Fibroblast of lung (primary cell): ENCODE data around the gene CCM2.

Experiments
- EZH2 ChIP-seq: IDR thresholded peaks from 2 replicates; pipeline ENCODE4 v1.5.1; 2012; ENCODE audit warnings: low read length, control low read depth, mild to moderate bottlenecking; ENCODE audit errors: missing control alignments
- TF ChIP-seq, protein P1 (sequence below), 2 donors: IDR thresholded peaks in 1 of 2; conservative IDR thresholded peaks in 1 of 2; 1 replicate in 1 of 2; 2 replicates in 1 of 2; pipeline ENCODE4 v1.5.1; 2011 to 2012; ENCODE audit warnings: low read length in 2 of 2, control low read depth in 1 of 2, inconsistent platforms in 1 of 2, low read depth in 1 of 2, mild to moderate bottlenecking in 1 of 2

DNA sequence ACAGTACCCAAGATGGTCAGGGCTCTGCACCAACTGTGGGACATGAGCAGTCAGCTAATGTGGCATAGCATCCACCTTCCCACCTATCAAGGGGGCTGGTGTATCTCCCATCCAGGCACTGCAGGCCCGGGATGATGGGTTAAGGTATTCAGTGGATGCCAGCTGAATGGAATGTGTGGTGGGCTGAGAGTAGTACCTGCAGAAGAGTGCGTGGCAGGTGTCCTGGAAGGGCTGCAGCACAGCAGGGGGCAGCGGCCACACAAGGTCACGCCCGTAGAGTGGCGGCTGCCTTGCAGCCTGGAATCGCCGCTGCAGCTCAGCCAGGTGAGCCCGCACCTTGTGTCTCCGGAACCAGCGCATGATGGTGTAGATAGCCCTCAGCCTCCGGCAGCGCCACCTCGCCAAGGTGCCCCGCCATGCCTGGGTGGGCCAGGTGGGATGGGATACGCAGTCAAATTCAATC is 34.5 kb upstream of the CCM2 start:
- TF ChIP-seq, protein P1, sequence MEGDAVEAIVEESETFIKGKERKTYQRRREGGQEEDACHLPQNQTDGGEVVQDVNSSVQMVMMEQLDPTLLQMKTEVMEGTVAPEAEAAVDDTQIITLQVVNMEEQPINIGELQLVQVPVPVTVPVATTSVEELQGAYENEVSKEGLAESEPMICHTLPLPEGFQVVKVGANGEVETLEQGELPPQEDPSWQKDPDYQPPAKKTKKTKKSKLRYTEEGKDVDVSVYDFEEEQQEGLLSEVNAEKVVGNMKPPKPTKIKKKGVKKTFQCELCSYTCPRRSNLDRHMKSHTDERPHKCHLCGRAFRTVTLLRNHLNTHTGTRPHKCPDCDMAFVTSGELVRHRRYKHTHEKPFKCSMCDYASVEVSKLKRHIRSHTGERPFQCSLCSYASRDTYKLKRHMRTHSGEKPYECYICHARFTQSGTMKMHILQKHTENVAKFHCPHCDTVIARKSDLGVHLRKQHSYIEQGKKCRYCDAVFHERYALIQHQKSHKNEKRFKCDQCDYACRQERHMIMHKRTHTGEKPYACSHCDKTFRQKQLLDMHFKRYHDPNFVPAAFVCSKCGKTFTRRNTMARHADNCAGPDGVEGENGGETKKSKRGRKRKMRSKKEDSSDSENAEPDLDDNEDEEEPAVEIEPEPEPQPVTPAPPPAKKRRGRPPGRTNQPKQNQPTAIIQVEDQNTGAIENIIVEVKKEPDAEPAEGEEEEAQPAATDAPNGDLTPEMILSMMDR (conservative IDR thresholded peaks at IDR 0.05 in 1 of 2, IDR thresholded peaks at IDR 0.05 in 1 of 2; ENCODE audit: low read depth in 1 of 2, low read length in 2 of 2) = no peak
- no peak for TF ChIP-seq EZH2
